OCI-LY1 (cell line): ENCODE results near the gene SERPINE1.

Experiments
- EZH2 ChIP-seq: fragments of 200-600 bp; sonication (generic), shearing (Covaris generic); IDR thresholded peaks from 2 replicates; pipeline ENCODE4 v1.8.0; 2017; ENCODE audit warnings: borderline replicate concordance, mixed run types, mild to moderate bottlenecking, antibody characterized with exemption, low read length, moderate library complexity, mixed read lengths
- TF ChIP-seq, protein P1 (sequence below): fragments of 200-600 bp; sonication (generic), shearing (Covaris generic); IDR thresholded peaks from 2 replicates; pipeline ENCODE4 v1.5.1; 2017; ENCODE audit warnings: mild to moderate bottlenecking, antibody characterized with exemption, low read length, moderate library complexity, mixed read lengths

DNA sequence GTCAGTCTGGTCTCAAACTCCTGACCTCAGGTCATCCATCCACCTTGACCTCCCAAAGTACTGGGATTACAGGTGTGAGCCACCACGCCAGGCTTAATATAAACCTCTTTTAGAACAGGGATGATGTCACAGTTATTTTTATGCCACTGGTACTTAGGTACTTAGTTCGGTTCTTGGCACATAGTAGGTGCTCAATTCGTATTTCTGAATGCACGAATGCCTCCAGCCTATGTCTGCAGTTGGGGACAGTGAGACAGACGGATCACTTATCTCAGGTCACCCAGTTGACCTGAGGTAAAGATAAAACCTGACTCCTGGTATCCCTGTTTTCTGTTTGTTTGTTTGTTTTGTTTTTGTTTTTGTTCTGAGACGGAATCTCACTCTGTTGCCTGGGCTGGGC, 59.3 kb downstream of the SERPINE1 start:
- TF ChIP-seq, protein P1, sequence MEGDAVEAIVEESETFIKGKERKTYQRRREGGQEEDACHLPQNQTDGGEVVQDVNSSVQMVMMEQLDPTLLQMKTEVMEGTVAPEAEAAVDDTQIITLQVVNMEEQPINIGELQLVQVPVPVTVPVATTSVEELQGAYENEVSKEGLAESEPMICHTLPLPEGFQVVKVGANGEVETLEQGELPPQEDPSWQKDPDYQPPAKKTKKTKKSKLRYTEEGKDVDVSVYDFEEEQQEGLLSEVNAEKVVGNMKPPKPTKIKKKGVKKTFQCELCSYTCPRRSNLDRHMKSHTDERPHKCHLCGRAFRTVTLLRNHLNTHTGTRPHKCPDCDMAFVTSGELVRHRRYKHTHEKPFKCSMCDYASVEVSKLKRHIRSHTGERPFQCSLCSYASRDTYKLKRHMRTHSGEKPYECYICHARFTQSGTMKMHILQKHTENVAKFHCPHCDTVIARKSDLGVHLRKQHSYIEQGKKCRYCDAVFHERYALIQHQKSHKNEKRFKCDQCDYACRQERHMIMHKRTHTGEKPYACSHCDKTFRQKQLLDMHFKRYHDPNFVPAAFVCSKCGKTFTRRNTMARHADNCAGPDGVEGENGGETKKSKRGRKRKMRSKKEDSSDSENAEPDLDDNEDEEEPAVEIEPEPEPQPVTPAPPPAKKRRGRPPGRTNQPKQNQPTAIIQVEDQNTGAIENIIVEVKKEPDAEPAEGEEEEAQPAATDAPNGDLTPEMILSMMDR: no peak
- TF ChIP-seq EZH2: no peak
